B cell (primary cell): ENCODE data around the gene FAM168A. TPM values are rescaled to one million over a fixed set of nuclear protein-coding genes. Genes with fewer than 3 reads are reported as not detected.
A peak's percentile ranks its signal among the peaks of the same experiment; 100 is the strongest.

ENCODE experiments used
- ATAC-seq: fragments of 200-7000 bp; cut with Tn5 transposase; one replicate; pipeline ENCODE4 v1.10.0; 2021; ENCODE audit warnings: low read depth, mild to moderate bottlenecking, moderate number of reproducible peaks, moderate library complexity
- CTCF ChIA-PET: fragments of 350-600 bp; sonication (Branson Sonifier 250); formaldehyde crosslinking; loops from one replicate; lab custom pipeline; 2021; ENCODE audit warnings: antibody characterized with exemption, inconsistent platforms; lab: Charles Lee
- POLR2A ChIA-PET: fragments of 350-600 bp; sonication (Branson Sonifier 250); formaldehyde crosslinking; loops from one replicate; lab custom pipeline; 2021; ENCODE audit warnings: antibody characterized with exemption; lab: Charles Lee
- DNase-seq: peaks from one replicate; pipeline ENCODE4 v3.0.0; 2013
- H2AFZ ChIP-seq: 2 replicates; pipeline ENCODE4 v1.6.1; 2012; ENCODE audit warnings: mild to moderate bottlenecking, low read depth, low read length; ENCODE audit not compliant: insufficient read depth, poor library complexity, severe bottlenecking
- H3K27ac ChIP-seq, 2 donors: 1 replicate in 1 of 2; 2 replicates in 1 of 2; pipeline ENCODE4 v1.5.1; 2012 to 2013; ENCODE audit warnings: low read length in 2 of 2, mild to moderate bottlenecking in 2 of 2, moderate library complexity in 1 of 2
- H3K27me3 ChIP-seq, 4 experiments: fragments of 200-600 bp in 1 of 4; sonication (generic) in 1 of 4; replicated peaks in 1 of 4; 1 replicate in 2 of 4; 2 replicates in 2 of 4; pipeline versions ENCODE4 v1.6.1 to v1.7.0; 2013 to 2016; ENCODE audit warnings: low read length in 3 of 4, mild to moderate bottlenecking in 2 of 4, mixed read lengths in 1 of 4, moderate library complexity in 1 of 4; ENCODE audit not compliant: insufficient read depth in 4 of 4, control insufficient read depth in 3 of 4; ENCODE audit errors: control extremely low read depth in 1 of 4
- H3K36me3 ChIP-seq, 2 experiments: replicated peaks in 1 of 2; 1 replicate in 1 of 2; 2 replicates in 1 of 2; pipeline versions ENCODE4 v1.6.1 to v1.7.1; 2013; ENCODE audit warnings: low read length in 1 of 2; ENCODE audit not compliant: insufficient read depth in 2 of 2, control insufficient read depth in 1 of 2; ENCODE audit errors: control extremely low read depth in 1 of 2, extremely low read depth in 1 of 2
- H3K4me1 ChIP-seq, 2 donors: fragments of 200-600 bp in 1 of 2; sonication (generic) in 1 of 2; 1 replicate in 1 of 2; 2 replicates in 1 of 2; pipeline versions ENCODE4 v1.5.1 to v1.6.1; 2013 to 2017; ENCODE audit warnings: low read length in 2 of 2; ENCODE audit not compliant: control insufficient read depth in 2 of 2, insufficient read depth in 2 of 2
- H3K4me2 ChIP-seq: replicated peaks from 2 replicates; pipeline ENCODE3; 2012; ENCODE audit warnings: mild to moderate bottlenecking, low read depth, low read length; ENCODE audit not compliant: poor library complexity, severe bottlenecking
- H3K4me3 ChIP-seq, 5 experiments: fragments of 200-600 bp in 1 of 5; sonication (generic) in 1 of 5; 1 replicate in 3 of 5; 2 replicates in 2 of 5; pipeline versions ENCODE4 v1.5.1 to v1.7.0; 2011 to 2016; ENCODE audit warnings: low read length in 4 of 5, mild to moderate bottlenecking in 4 of 5, low read depth in 2 of 5, control low read depth in 1 of 5, moderate library complexity in 1 of 5; ENCODE audit not compliant: insufficient read depth in 1 of 5; ENCODE audit errors: control extremely low read depth in 1 of 5, extremely low read depth in 1 of 5
- H3K79me2 ChIP-seq: fragments of 200-600 bp; sonication (generic); one replicate; pipeline ENCODE4 v1.6.0; 2016; ENCODE audit warnings: low read length; ENCODE audit not compliant: control insufficient read depth, insufficient read depth
- H3K9ac ChIP-seq: fragments of 200-600 bp; sonication (generic); 2 replicates; pipeline ENCODE4 v1.6.1; 2017; ENCODE audit warnings: mild to moderate bottlenecking, low read length, moderate library complexity
- H3K9me3 ChIP-seq, 3 donors: one replicate each; pipeline versions ENCODE4 v1.6.1 to v1.7.1; 2013; ENCODE audit warnings: low read length in 2 of 3; ENCODE audit not compliant: control insufficient read depth in 2 of 3, insufficient read depth in 1 of 3; ENCODE audit errors: control extremely low read depth in 1 of 3
- H4K20me1 ChIP-seq: 2 replicates; pipeline ENCODE4 v1.6.0; 2012; ENCODE audit warnings: mild to moderate bottlenecking, low read length; ENCODE audit not compliant: insufficient read depth, control insufficient read depth, poor library complexity, severe bottlenecking
- H3K27ac Mint-ChIP-seq: one replicate; pipeline ENCODE4 v1.8.0; 2021; ENCODE audit warnings: mixed read lengths
- H3K27me3 Mint-ChIP-seq: one replicate; pipeline ENCODE4 v1.8.0; 2021; ENCODE audit warnings: mixed read lengths
- H3K4me1 Mint-ChIP-seq: one replicate; pipeline ENCODE4 v1.8.0; 2021; ENCODE audit warnings: mixed read lengths
- H3K4me3 Mint-ChIP-seq: one replicate; pipeline ENCODE4 v1.8.0; 2021; ENCODE audit warnings: mixed read lengths
- H3K9me3 Mint-ChIP-seq: one replicate; pipeline ENCODE4 v1.8.0; 2022; ENCODE audit warnings: mixed read lengths; ENCODE audit not compliant: insufficient read depth
- CTCF ChIP-seq: fragments of 200-600 bp; IDR thresholded peaks from one replicate; pipeline ENCODE4 v1.8.0; 2022; ENCODE audit warnings: antibody characterized with exemption, mild to moderate bottlenecking
- EZH2 ChIP-seq: IDR thresholded peaks from 2 replicates; pipeline ENCODE4 v1.6.1; 2012; ENCODE audit warnings: borderline replicate concordance, low read depth, mild to moderate bottlenecking, moderate library complexity, low read length; ENCODE audit not compliant: insufficient read depth, poor library complexity, severe bottlenecking
- WGBS: methylation state at CpG from one replicate; pipeline ENCODE4 v1.1.5; 2013; ENCODE audit warnings: missing lambda C conversion rate; ENCODE audit not compliant: insufficient coverage; 5-methylcytosine and 5-hydroxymethylcytosine counted together
- intact Hi-C: fragments of 100-400 bp; cut with micrococcal nuclease; formaldehyde crosslinking; loops from one replicate; pipeline ENCODE4 v1.10.0; 2022
- polyA plus RNA-seq: library from polyadenylated mRNA; depleted of rRNA; stranded (reverse); fragments of >200 nt; gene quantifications from 2 replicates; pipeline ENCODE4 v1.2.3, GENCODE V29; 2012
- total RNA-seq, 2 donors: library from RNA; stranded (reverse); fragments of 120-200 nt in 1 of 2; gene quantifications; 1 replicate in 1 of 2; 2 replicates in 1 of 2; pipeline versions ENCODE4 v1.2.3 to v1.2.4, GENCODE V29; 2013 to 2022

Gene FAM168A
- total and polyA plus RNA-seq, 2 donors (not counting 1 experiment from before 2014, with no cell fraction given), result 11.0 to 26.8 TPM

- TF ChIP-seq EZH2 (no peak), CTCF (no peak)
- no peaks in the 10 kb centered on the region for H3K36me3 ChIP-seq
- H4K20me1 ChIP-seq, result no peaks in the 10 kb centered on the region
- Mint-ChIP-seq H3K4me3 (no peak overlapping the region), H3K27me3 (peaks cover 7% of the 10 kb centered on the region), H3K9me3 (no peaks in the 10 kb centered on the region), H3K4me1 (peaks cover 23% of the 10 kb centered on the region), H3K27ac (no peak overlapping the region)
- H3K4me1 ChIP-seq, result peaks cover 11 to 20% of the 10 kb centered on the region in 2 donors
- ChIA-PET CTCF (interaction anchor here (0.6 to 5.9 kb wide), 3 partner anchors 15 to 294 kb away, joined by 3 to 49 read pairs (median 4); no protein-coding TSS in a partner anchor), POLR2A (no interaction called here)
- DNase-seq (no peak), ATAC-seq (no peak)
- H2AFZ ChIP-seq, result peak overlapping the region; percentile 36
- H3K4me3 ChIP-seq, result no peak overlapping the region
- peaks cover 0 to 12% (median under 1%) of the 10 kb centered on the region in 4 experiments for H3K27me3 ChIP-seq
- no peak overlapping the region for H3K9ac ChIP-seq
- no peak overlapping the region for H3K27ac ChIP-seq
- 38% methylated on average over 8 of the region's 16 CpGs for WGBS
- no peaks in the 10 kb centered on the region for H3K9me3 ChIP-seq
- no peak overlapping the region for H3K4me2 ChIP-seq
- no peaks in the 10 kb centered on the region for H3K79me2 ChIP-seq
- intact Hi-C loops, result no loop called here
Measured at GRCh38 chr11:73645121-73645969, 47.4 kb upstream of the FAM168A start.

GRCh38 chr11:73641668-73642067 lies 43.8 kb upstream of the FAM168A start:
- TF ChIP-seq EZH2, result no peak
- TF ChIP-seq CTCF, result no peak
- Histone ChIP-seq H3K4me1 (no peaks in the 10 kb centered on the region), H3K9ac (no peak overlapping the region), H3K27me3 (peaks cover 0 to 12% (median 2%) of the 10 kb centered on the region in 4 experiments), H2AFZ (no peak overlapping the region), H3K79me2 (no peaks in the 10 kb centered on the region), H3K36me3 (no peaks in the 10 kb centered on the region), H4K20me1 (no peaks in the 10 kb centered on the region), H3K9me3 (no peaks in the 10 kb centered on the region), H3K4me3 (no peak overlapping the region), H3K4me2 (no peak overlapping the region), H3K27ac (no peak overlapping the region)
- no peak for DNase-seq
- ATAC-seq, result no peak
- POLR2A ChIA-PET, result no interaction called here
- no peak overlapping the region for H3K4me3 Mint-ChIP-seq
- H3K27ac Mint-ChIP-seq, result no peak overlapping the region
- H3K4me1 Mint-ChIP-seq, result peaks cover 2% of the 10 kb centered on the region
- H3K27me3 Mint-ChIP-seq, result peaks cover 11% of the 10 kb centered on the region
- H3K9me3 Mint-ChIP-seq, result no peaks in the 10 kb centered on the region
- intact Hi-C loops, result no loop called here
- CTCF ChIA-PET, result interaction anchor here (1.2 to 1.8 kb wide), 3 partner anchors 16 to 20 kb away, joined by 3 to 6 read pairs (median 4); no protein-coding TSS in a partner anchor
